GM12891 (cell line): ENCODE results near the gene CARM1.

Source experiments
- DNase-seq: peaks from one replicate; pipeline ENCODE4 v3.0.0; 2011; ENCODE audit warnings: low spot score; ENCODE audit not compliant: insufficient read length
- FAIRE-seq: peaks from 2 replicates; lab custom pipeline; 2011; peaks lifted over from hg19 to GRCh38; lab: Jason Lieb, UNC
- PAX5 ChIP-seq: IDR thresholded peaks from 2 replicates; pipeline ENCODE4 v1.6.1; 2011; ENCODE audit warnings: low read length, moderate library complexity, mild to moderate bottlenecking; ENCODE audit not compliant: insufficient read depth, severe bottlenecking
- POLR2A ChIP-seq: IDR thresholded peaks from 2 replicates; pipeline ENCODE4 v1.6.1; 2011; ENCODE audit warnings: low read depth, low read length, control low read depth
- POLR2AphosphoS5 ChIP-seq: IDR thresholded peaks from 2 replicates; pipeline ENCODE4 v1.6.1; 2011; ENCODE audit warnings: low read depth, low read length, control low read depth
- POU2F2 ChIP-seq: IDR thresholded peaks from 2 replicates; pipeline ENCODE4 v1.6.1; 2011; ENCODE audit warnings: low read depth, mild to moderate bottlenecking, control low read depth, low read length, moderate library complexity
- SPI1 ChIP-seq: IDR thresholded peaks from 2 replicates; pipeline ENCODE4 v1.6.1; 2011; ENCODE audit warnings: low read depth, low read length, control low read depth
- TAF1 ChIP-seq: IDR thresholded peaks from 2 replicates; pipeline ENCODE4 v1.6.1; 2011; ENCODE audit warnings: low read depth, low read length, control low read depth

The CARM1 gene

DNA sequence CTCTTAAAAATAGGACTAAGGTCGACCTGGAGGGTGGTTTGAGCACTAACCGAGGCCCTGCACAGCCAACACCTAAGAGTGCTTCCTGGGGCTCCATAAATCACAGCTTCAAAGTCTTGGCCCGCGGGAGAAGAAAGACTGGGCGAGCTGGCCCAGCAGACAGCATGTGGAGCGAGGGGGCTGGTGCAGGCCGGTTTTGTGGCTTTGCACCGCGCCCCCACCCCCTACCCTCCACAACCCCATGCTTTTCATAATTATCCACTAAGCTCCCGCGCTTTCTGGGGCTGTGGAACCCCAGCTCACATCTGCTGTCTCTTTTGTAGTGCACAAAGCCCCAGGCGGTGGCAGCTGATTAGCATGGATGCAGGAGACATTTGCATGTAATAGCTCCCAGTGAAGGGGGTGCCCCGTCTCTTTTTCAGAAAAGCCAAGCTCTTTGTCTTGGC is 17.1 kb downstream of the CARM1 start:
- FAIRE-seq (no peak), DNase-seq (peak; percentile 61)
- TF ChIP-seq TAF1: no peak
- peak; percentile 71; the same call in 1 of the 2 replicates for TF ChIP-seq POU2F2

DNA sequence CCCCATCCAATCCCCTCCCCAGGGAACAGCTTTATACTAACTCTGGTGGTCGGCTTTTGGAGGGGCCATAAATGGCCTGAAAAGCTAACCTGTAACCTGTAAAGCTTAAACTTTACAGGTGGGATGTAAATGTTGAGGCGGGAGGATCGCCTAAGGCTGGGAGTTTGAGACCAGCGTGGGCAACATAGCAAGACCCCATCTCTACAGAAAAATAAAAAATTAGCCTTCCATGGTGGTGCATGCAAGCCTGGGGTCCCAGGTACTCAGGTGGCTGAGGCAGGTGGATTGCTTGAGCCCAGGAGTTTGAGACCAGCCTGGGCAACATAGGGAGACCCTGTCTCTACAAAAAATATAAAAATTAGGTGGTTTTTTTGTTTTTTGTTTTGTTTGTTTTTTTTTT is 18.5 kb downstream of the CARM1 start:
- FAIRE-seq: no peak
- no peak for TF ChIP-seq TAF1
- no peak for TF ChIP-seq PAX5
- TF ChIP-seq SPI1: no peak
- no peak for TF ChIP-seq POLR2AphosphoS5
- no peak for TF ChIP-seq POLR2A
- no peak for DNase-seq

DNA sequence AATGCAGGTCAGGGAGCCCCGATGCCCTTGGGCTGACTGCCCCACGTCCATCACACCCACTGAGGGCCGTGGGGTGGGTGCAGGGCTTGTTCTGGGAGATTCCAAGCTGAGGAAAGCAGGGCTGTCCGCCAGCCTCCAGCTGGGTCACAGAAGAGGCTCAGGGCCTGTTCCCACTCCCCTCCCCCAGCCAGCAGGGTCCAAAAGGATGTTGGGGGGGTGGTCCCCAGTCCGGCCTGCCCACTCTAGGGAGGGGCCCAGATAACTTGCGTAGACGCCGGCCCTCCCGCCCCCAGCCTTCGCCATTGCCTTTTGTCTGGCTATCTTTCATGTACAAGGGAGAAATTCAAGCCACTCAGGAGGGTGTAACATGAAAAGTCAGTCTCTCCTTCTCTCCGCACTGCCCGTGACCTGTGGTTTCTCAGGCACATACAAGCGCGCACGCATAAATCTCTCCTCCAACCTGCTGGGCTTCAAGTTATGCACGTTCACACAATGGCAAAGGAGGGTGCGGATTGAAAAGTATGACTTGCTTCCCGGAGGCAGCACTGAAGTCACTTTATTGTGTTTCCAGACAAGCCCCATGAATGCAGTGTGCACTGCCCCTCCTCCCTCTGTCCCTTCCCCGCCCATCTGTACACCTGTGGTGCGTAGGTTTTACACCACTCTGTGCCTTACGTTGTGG is 20.2 kb downstream of the CARM1 start:
- no peak for DNase-seq
- no peak for TF ChIP-seq POU2F2
- no peak for TF ChIP-seq SPI1
- no peak for TF ChIP-seq PAX5
- no peak for TF ChIP-seq TAF1
- TF ChIP-seq POLR2A: no peak
- TF ChIP-seq POLR2AphosphoS5: no peak

DNA sequence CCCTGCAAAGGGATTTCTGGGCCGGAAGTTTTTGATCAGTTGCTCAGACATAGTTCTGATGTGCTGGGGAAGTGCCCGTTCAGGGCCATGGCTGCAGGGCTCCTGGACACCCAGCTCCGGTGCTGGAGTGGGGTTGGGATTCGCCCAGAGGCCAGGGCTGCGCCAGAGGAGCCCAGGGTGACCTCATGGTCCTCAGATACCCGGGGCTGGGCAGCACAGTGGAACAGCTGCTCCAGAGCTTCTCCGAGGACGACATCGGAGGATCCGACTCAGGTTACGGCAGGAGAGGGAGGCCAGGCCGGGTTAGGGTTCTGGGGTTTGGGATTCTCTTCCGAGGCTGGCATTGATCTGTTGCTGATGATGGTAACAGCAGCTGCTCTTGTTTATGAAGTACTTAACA is 20.9 kb downstream of the CARM1 start:
- TF ChIP-seq POLR2A (no peak), SPI1 (no peak)
- DNase-seq (no peak), FAIRE-seq (no peak)

More for the DNA sequence above, 20.2 kb downstream of the CARM1 start:
- no peak for FAIRE-seq

DNA sequence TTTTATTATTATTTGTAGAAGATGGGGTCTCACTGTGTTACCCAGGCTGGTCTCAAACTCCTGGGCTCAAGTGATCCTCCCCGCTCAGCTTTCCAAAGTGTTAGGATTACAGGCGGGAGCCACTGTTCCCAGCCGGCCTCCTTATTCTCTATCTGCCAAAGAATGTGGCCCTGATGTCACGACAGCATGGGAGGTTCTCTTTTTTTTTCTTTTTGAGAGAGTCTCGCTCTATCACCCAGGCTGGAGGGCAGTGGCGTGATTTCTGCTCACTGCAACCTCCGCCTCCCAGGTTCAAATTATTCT is 23.5 kb downstream of the CARM1 start:
- FAIRE-seq (no peak), DNase-seq (no peak)
- TF ChIP-seq POU2F2: no peak
- no peak for TF ChIP-seq TAF1

DNA sequence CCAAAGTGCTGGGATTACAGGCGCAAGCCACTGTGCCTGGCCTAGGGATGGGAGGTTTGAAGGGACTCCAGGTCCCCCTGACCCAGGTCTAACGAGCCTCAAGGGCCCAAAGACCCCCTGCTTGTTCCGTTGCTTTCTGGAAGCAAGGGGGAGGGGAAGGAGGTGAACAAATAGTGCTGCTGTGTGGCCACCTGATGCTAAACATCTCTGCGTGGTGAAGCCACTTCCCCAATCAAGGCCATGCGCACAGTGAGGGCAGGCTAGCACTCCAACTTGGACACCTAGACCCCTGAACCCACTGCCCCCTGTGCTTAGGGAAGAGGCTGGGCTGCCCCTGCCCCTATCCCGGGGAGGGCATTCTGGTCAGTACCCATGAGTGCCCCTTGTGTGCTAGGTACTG is 24.0 kb downstream of the CARM1 start:
- TF ChIP-seq PAX5 (no peak), SPI1 (no peak), TAF1 (no peak), POLR2A (no peak), POLR2AphosphoS5 (no peak), POU2F2 (no peak)
- DNase-seq: no peak
- no peak for FAIRE-seq

DNA sequence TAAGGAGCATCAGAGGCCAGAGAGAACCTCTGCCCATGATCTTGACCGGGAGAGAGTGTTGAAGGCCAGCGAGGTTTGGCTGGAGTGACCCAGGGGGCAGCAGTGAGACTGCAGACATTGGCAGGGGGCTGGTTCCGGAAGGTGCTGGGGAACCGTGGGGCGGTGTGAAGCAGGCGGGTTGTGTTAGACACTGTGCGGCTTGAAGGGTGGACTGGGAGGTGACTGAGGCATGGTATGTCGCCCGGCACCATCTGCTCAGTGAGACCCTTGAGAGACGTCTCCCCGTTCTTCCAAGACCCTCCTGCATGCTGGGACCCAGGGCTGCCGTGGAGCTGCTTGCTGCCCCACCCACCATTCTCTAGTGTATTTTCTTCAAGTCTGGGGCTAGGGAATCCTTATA is 24.6 kb downstream of the CARM1 start:
- no peak for TF ChIP-seq PAX5
- TF ChIP-seq POLR2A: no peak
- no peak for TF ChIP-seq POLR2AphosphoS5
- TF ChIP-seq POU2F2: no peak
- no peak for TF ChIP-seq SPI1
- FAIRE-seq (no peak), DNase-seq (no peak)

DNA sequence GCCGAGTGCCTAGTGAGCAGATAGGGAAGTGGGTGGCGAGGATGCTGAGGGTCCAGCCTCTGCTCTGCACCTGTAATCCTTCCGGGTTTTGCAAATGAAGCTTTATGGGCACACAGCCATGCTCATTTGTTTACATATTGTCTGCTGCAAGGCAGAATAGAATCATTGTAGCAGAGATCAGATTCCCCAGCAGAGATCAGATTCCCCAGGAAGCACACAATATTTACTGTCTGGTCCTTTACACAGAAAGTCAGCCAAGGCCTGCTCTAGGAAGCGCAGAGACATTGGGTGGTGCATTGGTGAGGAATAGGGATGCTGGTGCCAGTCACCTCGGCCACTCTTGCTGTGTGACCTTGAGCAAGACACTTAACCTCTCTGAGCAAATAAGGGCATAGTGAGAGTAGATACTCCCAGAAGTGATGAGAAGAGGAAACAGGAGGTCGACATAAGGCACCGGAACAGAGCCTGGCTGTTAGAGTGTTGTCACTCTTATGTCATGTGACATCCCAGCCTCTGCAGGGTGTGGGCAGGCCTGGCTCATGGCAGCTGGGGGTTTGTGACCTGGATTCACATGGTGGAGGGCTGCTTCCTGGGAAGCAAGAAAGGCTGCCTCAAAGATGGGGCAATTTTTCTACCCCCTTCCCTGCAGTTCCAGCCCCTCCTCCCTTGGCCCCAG is 25.6 kb downstream of the CARM1 start:
- FAIRE-seq: no peak
- no peak for TF ChIP-seq SPI1
- no peak for TF ChIP-seq POLR2AphosphoS5
- no peak for TF ChIP-seq PAX5
- TF ChIP-seq POU2F2: no peak
- DNase-seq: no peak

DNA sequence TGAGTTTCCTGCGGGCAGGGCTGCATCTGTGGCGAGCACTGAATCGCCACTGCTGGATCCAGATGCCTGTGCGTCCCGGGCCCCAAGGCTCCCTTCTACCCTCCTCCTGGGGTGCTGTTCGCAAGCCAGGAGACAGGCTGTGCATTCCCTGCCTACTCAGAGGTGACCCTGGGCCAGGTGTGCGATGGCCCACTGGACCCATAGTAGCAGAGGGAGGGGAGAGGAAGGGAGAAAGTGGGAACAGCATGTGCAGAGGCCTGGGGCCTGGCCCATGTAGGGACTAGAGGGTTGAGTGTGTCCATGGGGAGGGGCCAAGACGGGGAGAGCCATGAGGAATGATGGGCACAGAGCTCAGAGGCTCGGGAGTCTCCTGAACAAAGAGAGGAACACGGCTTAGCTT is 27.3 kb downstream of the CARM1 start:
- TF ChIP-seq PAX5: no peak
- no peak for TF ChIP-seq SPI1
- no peak for TF ChIP-seq POU2F2
- TF ChIP-seq POLR2AphosphoS5: no peak
- TF ChIP-seq POLR2A: no peak
- TF ChIP-seq TAF1: no peak
- FAIRE-seq (no peak), DNase-seq (no peak)

DNA sequence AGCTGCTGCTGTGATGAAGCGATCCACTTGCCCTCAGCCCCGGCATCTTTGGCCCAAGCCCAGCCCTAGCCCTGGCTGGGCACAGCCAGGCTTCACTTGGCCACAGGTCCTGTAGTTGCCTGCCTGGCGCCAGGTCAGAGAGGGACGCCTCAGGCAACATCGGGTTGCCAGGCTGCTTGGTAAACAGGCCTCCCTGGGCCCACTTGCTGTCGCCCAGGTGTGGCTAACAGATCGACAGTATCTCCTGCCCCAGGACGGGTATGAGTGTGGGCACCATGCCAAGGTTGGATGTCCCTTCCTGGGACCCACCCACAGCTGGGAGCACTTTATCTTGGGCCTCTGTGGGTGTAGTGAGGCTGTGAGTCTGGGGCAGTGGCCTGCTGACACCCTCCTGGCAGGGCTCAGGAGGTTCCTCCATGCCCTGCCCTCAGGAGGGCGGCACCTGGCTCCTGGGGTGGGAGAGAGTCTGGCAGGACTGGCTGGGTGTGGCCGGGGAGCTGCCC is 27.8 kb downstream of the CARM1 start:
- DNase-seq (no peak), FAIRE-seq (no peak)
- TF ChIP-seq POLR2A: no peak
- TF ChIP-seq POU2F2: no peak
- no peak for TF ChIP-seq SPI1
- no peak for TF ChIP-seq TAF1
- TF ChIP-seq POLR2AphosphoS5: no peak
- TF ChIP-seq PAX5: no peak
